H1 (cell line): Measurements from ENCODE around the gene NME1. TPM values are rescaled to one million over a fixed set of nuclear protein-coding genes. Genes with fewer than 3 reads are reported as not detected.

Experiments used
- BACH1 ChIP-seq: IDR thresholded peaks from 2 replicates; pipeline ENCODE4 v1.6.1; 2012; ENCODE audit warnings: low read length, improper control_type of control experiment
- BRCA1 ChIP-seq: IDR thresholded peaks from 2 replicates; pipeline ENCODE4 v1.6.1; 2012; ENCODE audit warnings: low read depth, low read length, improper control_type of control experiment
- EP300 ChIP-seq, 2 experiments: IDR thresholded peaks; 1 replicate in 1 of 2; 2 replicates in 1 of 2; pipeline ENCODE4 v1.6.1; 2011 to 2012; ENCODE audit warnings: low read depth in 2 of 2, low read length in 2 of 2, mild to moderate bottlenecking in 2 of 2, borderline replicate concordance in 1 of 2, inconsistent platforms in 1 of 2, moderate library complexity in 1 of 2
- KDM1A ChIP-seq: fragments of 200-600, 300-600 bp; sonication (generic); IDR thresholded peaks from 2 replicates; pipeline ENCODE4 v1.7.1; 2016; ENCODE audit warnings: mild to moderate bottlenecking, low read length, borderline replicate concordance
- SIX5 ChIP-seq: IDR thresholded peaks from 2 replicates; pipeline ENCODE4 v1.6.1; 2011; ENCODE audit warnings: mild to moderate bottlenecking, low read depth, low read length
- polyA plus RNA-seq, 7 experiments: library from polyadenylated mRNA; depleted of rRNA in 3 of 7; stranded (reverse) in 5 of 7; unstranded in 2 of 7; fragments of >200 nt in 5 of 7; fragments of 200-250 nt in 2 of 7; gene quantifications; 1 replicate in 5 of 7; 2 replicates in 1 of 7; 4 replicates in 1 of 7; pipeline versions ENCODE4 v1.2.1 to v1.2.3, GENCODE V29; 2011 to 2013; ENCODE audit warnings: missing spikeins in 2 of 7, mixed read lengths in 2 of 7
- total RNA-seq: library from RNA; stranded (reverse); fragmentation: NEBNext Ultra II Directional; extraction: Animal tissue kit (Norgen Biotek cat#: 25700); gene quantifications from 2 replicates; pipeline ENCODE4 v1.2.1, GENCODE V29; 2021
- TF ChIP-seq, protein P1 (sequence below): IDR thresholded peaks from 2 replicates; pipeline ENCODE4 v1.6.1; 2011; ENCODE audit warnings: low read length, improper control_type of control experiment

Gene NME1
- total and polyA plus RNA-seq, 2 of the 8 experiments (the other 6 are each of a cell fraction or from before 2014, with no cell fraction given): 307 to 380 TPM

- TF ChIP-seq, protein P1, sequence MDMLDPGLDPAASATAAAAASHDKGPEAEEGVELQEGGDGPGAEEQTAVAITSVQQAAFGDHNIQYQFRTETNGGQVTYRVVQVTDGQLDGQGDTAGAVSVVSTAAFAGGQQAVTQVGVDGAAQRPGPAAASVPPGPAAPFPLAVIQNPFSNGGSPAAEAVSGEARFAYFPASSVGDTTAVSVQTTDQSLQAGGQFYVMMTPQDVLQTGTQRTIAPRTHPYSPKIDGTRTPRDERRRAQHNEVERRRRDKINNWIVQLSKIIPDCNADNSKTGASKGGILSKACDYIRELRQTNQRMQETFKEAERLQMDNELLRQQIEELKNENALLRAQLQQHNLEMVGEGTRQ: no peak
- TF ChIP-seq BRCA1: no peak
- TF ChIP-seq EP300 (IDR thresholded peaks at IDR 0.05; ENCODE audit: borderline replicate concordance in 1 of 2, low read depth in 2 of 2, low read length in 2 of 2): no peak
- no peak for TF ChIP-seq SIX5
- no peak for TF ChIP-seq KDM1A
- TF ChIP-seq BACH1: no peak
These were observed 27.1 kb downstream of the NME1 start (continued) for GRCh38 chr17:51180486-51180885.
